Activated naive CD4-positive, alpha-beta T cell treated with anti-CD3 and anti-CD28 coated beads, Interleukin-2, amount 10 ng/mL, durations not matched to agents 5 hours and 36 hours (primary cell): ENCODE measurements around the gene CALB2. TPM values are rescaled to one million over a fixed set of nuclear protein-coding genes. Genes with fewer than 3 reads are reported as not detected.

Source experiments
- total RNA-seq, 2 experiments: library from RNA; stranded (reverse); gene quantifications; one replicate each; pipeline ENCODE4 v1.2.3, GENCODE V29; 2021

CALB2 gene, protein sequence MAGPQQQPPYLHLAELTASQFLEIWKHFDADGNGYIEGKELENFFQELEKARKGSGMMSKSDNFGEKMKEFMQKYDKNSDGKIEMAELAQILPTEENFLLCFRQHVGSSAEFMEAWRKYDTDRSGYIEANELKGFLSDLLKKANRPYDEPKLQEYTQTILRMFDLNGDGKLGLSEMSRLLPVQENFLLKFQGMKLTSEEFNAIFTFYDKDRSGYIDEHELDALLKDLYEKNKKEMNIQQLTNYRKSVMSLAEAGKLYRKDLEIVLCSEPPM
- not detected for total RNA-seq

GRCh38 chr16:71358464-71358998 lies at the start of gene CALB2:
Gene CALB2 (plus strand): TSS chr16:71358723. CDS start chr16:71358793, 70 bp downstream.

Other genes starting within 250 kb of the CALB2 start
- gene HYDIN, start 128.0 kb upstream of the CALB2 start, total RNA-seq = not detected
- 10 to 100 TPM; 22.0 to 24.5 TPM for gene CMTR2, start 69.3 kb upstream of the CALB2 start, total RNA-seq
- gene TLE7, start 83.3 kb downstream of the CALB2 start, total RNA-seq = not detected
- gene ZNF23, start 103.5 kb downstream of the CALB2 start, total RNA-seq = 1 to 10 TPM; 5.7 to 7.9 TPM
- gene ZNF19, start 130.6 kb downstream of the CALB2 start, total RNA-seq = 1 to 10 TPM; 2.9 to 3.0 TPM
- gene CHST4, start 167.7 kb downstream of the CALB2 start, total RNA-seq = not detected
- gene TAT, start 218.4 kb downstream of the CALB2 start, total RNA-seq = not detected